Left lung (tissue), 10 donors: Measurements from ENCODE around the gene P2RY8. TPM values are rescaled to one million over a fixed set of nuclear protein-coding genes. Genes with fewer than 3 reads are reported as not detected.
"Not testable (repeated sequence)": the region's sequence is repeated elsewhere in the genome, so short reads cannot be mapped to it uniquely, and the experiment has no call there.

ENCODE experiments used
- ATAC-seq: fragments of 200-7000 bp; cut with Tn5 transposase; one replicate; pipeline ENCODE4 v1.9.1; 2020; ENCODE audit warnings: moderate library complexity
- DNase-seq, 4 donors: peaks; one replicate each; pipeline ENCODE4 v3.0.0-alpha.2; 2013 to 2020
- H3K27ac ChIP-seq, 2 donors: fragments of 200-600 bp; sonication (generic) in 1 of 2; one replicate each; pipeline versions ENCODE4 v1.5.0 to v1.8.0; 2020 to 2021
- H3K27me3 ChIP-seq, 2 donors: fragments of 200-600 bp; sonication (generic) in 1 of 2; one replicate each; pipeline versions ENCODE4 v1.5.0 to v1.8.0; 2020 to 2021
- H3K36me3 ChIP-seq, 2 donors: fragments of 200-600 bp; sonication (generic) in 1 of 2; one replicate each; pipeline versions ENCODE4 v1.5.0 to v1.8.0; 2020 to 2021
- H3K4me1 ChIP-seq, 2 donors: fragments of 200-600 bp; one replicate each; pipeline ENCODE4 v1.8.0; 2021
- H3K4me3 ChIP-seq, 2 donors: fragments of 200-600 bp; sonication (generic) in 1 of 2; one replicate each; pipeline versions ENCODE4 v1.5.0 to v1.8.0; 2020 to 2021; ENCODE audit warnings: mild to moderate bottlenecking in 1 of 2
- H3K9me3 ChIP-seq, 2 donors: fragments of 200-600 bp; sonication (generic) in 1 of 2; one replicate each; pipeline versions ENCODE4 v1.5.0 to v1.8.0; 2020 to 2021
- CTCF ChIP-seq, 2 donors: fragments of 200-600 bp; sonication (generic) in 1 of 2; IDR thresholded peaks; one replicate each; pipeline versions ENCODE4 v1.5.0 to v1.8.0; 2021; ENCODE audit warnings: antibody characterized with exemption in 2 of 2
- intact Hi-C, 2 donors: fragments of 100-400 bp; cut with DNase I; formaldehyde crosslinking; loops; one replicate each; pipeline versions ENCODE4 v1.11.2 to v1.14.2; 2022
- polyA plus RNA-seq, 6 donors: library from polyadenylated mRNA; unstranded; fragments of 120-200 nt; gene quantifications; one replicate each; pipeline ENCODE4 v1.2.1, GENCODE V29; 2013; ENCODE audit not compliant: insufficient read length in 6 of 6
- total RNA-seq, 2 donors: library from RNA; stranded (reverse); fragmentation: NEBNext Ultra II Directional; extraction: Animal tissue kit (Norgen Biotek cat#: 25700); gene quantifications; one replicate each; pipeline ENCODE4 v1.2.1, GENCODE V29; 2021
- donor health status: DM: no; HTN: yes; CAD: no.
- donor health status: DM: no; HTN: no; CAD: no.

Gene P2RY8
- total and polyA plus RNA-seq, 8 donors: 0.55 to 6.9 (median 0.69) TPM

DNA sequence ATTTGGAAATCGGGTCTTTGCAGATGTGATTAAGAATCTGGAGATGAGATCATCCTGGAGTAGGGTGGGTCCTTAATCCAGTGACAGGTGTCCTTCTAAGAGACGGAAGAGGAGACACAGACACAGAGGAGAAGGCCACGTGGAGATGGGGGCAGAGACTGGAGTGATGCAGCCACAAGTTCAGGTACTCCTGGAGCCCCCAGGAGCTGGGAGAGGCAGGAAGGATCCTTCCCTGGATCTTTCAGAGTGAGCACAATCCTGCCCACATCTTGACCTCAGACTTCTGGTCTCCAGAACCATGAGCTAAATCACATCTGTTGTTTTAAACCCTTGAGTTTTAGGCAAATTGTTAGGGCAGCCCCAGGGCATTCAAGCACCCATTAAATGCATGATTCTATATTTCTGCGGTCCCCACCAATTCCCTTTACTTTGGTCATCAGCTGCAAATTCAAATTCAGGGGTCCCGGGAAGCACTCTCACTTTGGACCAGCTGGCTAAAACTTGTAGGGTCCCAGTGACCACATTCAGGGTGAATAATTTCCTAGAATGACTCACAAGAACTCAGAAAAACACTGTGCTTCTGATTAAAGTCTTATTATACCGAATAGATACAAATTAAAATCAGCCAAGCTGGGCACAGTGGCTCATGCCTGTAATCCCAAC, 41.7 kb upstream of the P2RY8 start:
- H3K9me3 ChIP-seq: no peaks in the 10 kb centered on the region
- TF ChIP-seq CTCF (IDR thresholded peaks at IDR 0.05): no peak
- DNase-seq (no peak), ATAC-seq (no peak)
- no peak overlapping the region for H3K27ac ChIP-seq
- intact Hi-C loops: loop anchor here in 1 of 2 donors (10.0 kb wide), 1 partner anchor 124 kb away; the partner anchor contains the start of gene ASMTL
- H3K27me3 ChIP-seq: no peaks in the 10 kb centered on the region
- no peaks in the 10 kb centered on the region for H3K36me3 ChIP-seq
- H3K4me1 ChIP-seq: no peaks in the 10 kb centered on the region
- H3K4me3 ChIP-seq: no peak overlapping the region

- no peak for ATAC-seq
- Histone ChIP-seq H3K4me3 (no peak overlapping the region), H3K4me1 (no peaks in the 10 kb centered on the region), H3K27ac (no peak overlapping the region), H3K36me3 (no peaks in the 10 kb centered on the region), H3K27me3 (no peaks in the 10 kb centered on the region), H3K9me3 (no peaks in the 10 kb centered on the region)
- TF ChIP-seq CTCF (IDR thresholded peaks at IDR 0.05): no peak
- intact Hi-C loops: loop anchor here in 1 of 2 donors (10.0 kb wide), 1 partner anchor 123 kb away; the partner anchor contains the start of gene ASMTL
- no peak for DNase-seq
Measured at GRCh38 chrX:1577845-1578244, 40.9 kb upstream of the P2RY8 start.

GRCh38 chrX:1576201-1576992, 39.4 kb upstream of the P2RY8 start:
- Histone ChIP-seq H3K27ac (no peak overlapping the region), H3K27me3 (no peaks in the 10 kb centered on the region), H3K4me1 (no peaks in the 10 kb centered on the region), H3K36me3 (no peaks in the 10 kb centered on the region), H3K9me3 (no peaks in the 10 kb centered on the region), H3K4me3 (no peak overlapping the region)
- ATAC-seq: no peak
- no peak for TF ChIP-seq CTCF (IDR thresholded peaks at IDR 0.05)
- intact Hi-C loops: loop anchor here in 1 of 2 donors (10.0 kb wide), 1 partner anchor 122 kb away; the partner anchor contains the start of gene ASMTL
- DNase-seq: no peak

DNA sequence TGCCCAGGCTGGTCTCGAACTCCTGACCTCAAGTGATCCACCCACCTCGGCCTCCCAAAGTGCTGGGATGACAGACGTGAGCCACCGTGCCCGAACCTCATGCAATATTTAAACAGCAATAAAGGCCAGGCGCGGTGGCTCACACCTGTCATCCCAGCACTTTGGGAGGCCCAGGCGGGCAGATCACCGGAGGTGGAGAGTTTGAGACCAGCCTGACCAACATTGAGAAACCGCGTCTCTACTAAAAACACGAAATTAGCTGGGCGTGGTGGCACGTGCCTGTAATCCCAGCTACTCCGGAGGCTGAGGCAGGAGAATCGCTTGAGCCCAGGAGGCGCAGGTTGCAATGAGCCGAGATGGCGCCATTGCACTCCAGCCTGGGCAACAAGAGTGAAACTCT, 37.2 kb upstream of the P2RY8 start:
- not testable (repeated sequence) for H3K27ac ChIP-seq, H3K27me3 ChIP-seq, ATAC-seq, H3K4me1 ChIP-seq, H3K36me3 ChIP-seq, H3K4me3 ChIP-seq, DNase-seq, H3K9me3 ChIP-seq
- intact Hi-C loops: loop anchor here in 1 of 2 donors (10.0 kb wide), 1 partner anchor 119 kb away; the partner anchor contains the start of gene ASMTL

GRCh38 chrX:1564750-1565683, 28.0 kb upstream of the P2RY8 start:
- Histone ChIP-seq H3K9me3 (no peaks in the 10 kb centered on the region), H3K4me3 (no peak overlapping the region), H3K27me3 (no peaks in the 10 kb centered on the region), H3K27ac (no peak overlapping the region), H3K36me3 (no peaks in the 10 kb centered on the region), H3K4me1 (peaks cover 0 to 7% of the 10 kb centered on the region in 2 donors)
- intact Hi-C loops: no loop called here
- DNase-seq (no peak), ATAC-seq (no peak)
- no peak for TF ChIP-seq CTCF (IDR thresholded peaks at IDR 0.05)

GRCh38 chrX:1564077-1564476, 27.1 kb upstream of the P2RY8 start:
- ATAC-seq, DNase-seq, intact Hi-C loops, H3K27me3 ChIP-seq, H3K27ac ChIP-seq, H3K9me3 ChIP-seq, H3K4me3 ChIP-seq, H3K4me1 ChIP-seq, H3K36me3 ChIP-seq: not testable (repeated sequence)
